Choroid plexus epithelial cell (primary cell): ENCODE results near the gene PPFIA1.

Experiments used
- DNase-seq: peaks from one replicate; pipeline ENCODE4 v3.0.0-alpha.2; 2010; ENCODE audit warnings: low read depth
- H3K4me3 ChIP-seq: 2 replicates; pipeline ENCODE4 v1.5.1; 2011; ENCODE audit warnings: low read depth, mild to moderate bottlenecking, control low read depth, low read length, moderate library complexity
- CTCF ChIP-seq: conservative IDR thresholded peaks from 2 replicates; pipeline ENCODE4 v1.5.1; 2011; ENCODE audit warnings: low read depth, mild to moderate bottlenecking, control low read depth, inconsistent platforms, low read length, moderate library complexity

The PPFIA1 gene

GRCh38 chr11:70397336-70397982 lies 127.0 kb downstream of the PPFIA1 start:
- peak; percentile 0 for TF ChIP-seq CTCF
- H3K4me3 ChIP-seq: peak overlapping the region; percentile 83
- DNase-seq: peak; percentile 47

- H3K4me3 ChIP-seq: peak within 1 kb of the TSS; percentile 83
- DNase-seq: peak; percentile 89
- TF ChIP-seq CTCF: no peak
Observed at GRCh38 chr11:70397983-70398833, 127.7 kb downstream of the PPFIA1 start, which contains the start of gene CTTN. CTTN (plus strand) TSS chr11:70398529; CDS start chr11:70407298, 8,769 bp downstream.

- DNase-seq: no peak
- peak overlapping the region; percentile 83 for H3K4me3 ChIP-seq
- TF ChIP-seq CTCF: no peak
Observed at GRCh38 chr11:70398834-70399680, 128.6 kb downstream of the PPFIA1 start.

- peak overlapping the region; percentile 83 for H3K4me3 ChIP-seq
- TF ChIP-seq CTCF: no peak
- DNase-seq: peak; percentile 97
Observed at GRCh38 chr11:70399681-70400112, 129.2 kb downstream of the PPFIA1 start.

- TF ChIP-seq CTCF: no peak
- H3K4me3 ChIP-seq: no peak overlapping the region
Observed at GRCh38 chr11:70400643-70401042, 130.2 kb downstream of the PPFIA1 start.

GRCh38 chr11:70402016-70402415 lies 131.5 kb downstream of the PPFIA1 start:
- H3K4me3 ChIP-seq: no peak overlapping the region
- DNase-seq: peak; percentile 34
- TF ChIP-seq CTCF: no peak

More at GRCh38 chr11:70400643-70401042, 130.2 kb downstream of the PPFIA1 start:
- DNase-seq: no peak
